Vagina (tissue), 2 donors: ENCODE results near the gene MASP1. TPM values are rescaled to one million over a fixed set of nuclear protein-coding genes. Genes with fewer than 3 reads are reported as not detected.

Experiments used
- DNase-seq, 2 donors: peaks; one replicate each; pipeline ENCODE4 v3.0.0-alpha.2; 2017; ENCODE audit errors: extremely low spot score in 2 of 2
- H3K27ac ChIP-seq: fragments of 200-600 bp; sonication (generic); one replicate; pipeline ENCODE4 v1.5.1; 2019
- H3K27me3 ChIP-seq: fragments of 200-600 bp; sonication (generic); one replicate; pipeline ENCODE4 v1.5.1; 2019
- H3K36me3 ChIP-seq, 2 donors: fragments of 200-600 bp; sonication (generic); one replicate each; pipeline ENCODE4 v1.5.1; 2017 to 2019
- H3K4me1 ChIP-seq: fragments of 200-600 bp; sonication (generic); one replicate; pipeline ENCODE4 v1.5.1; 2019
- H3K4me3 ChIP-seq, 2 donors: fragments of 200-600 bp; sonication (generic); 1 replicate in 1 of 2; 2 replicates in 1 of 2; pipeline ENCODE4 v1.5.1; 2016 to 2019
- H3K9me3 ChIP-seq: fragments of 200-600 bp; sonication (generic); one replicate; pipeline ENCODE4 v1.5.1; 2019
- POLR2A ChIP-seq, 2 donors: fragments of 450-650 bp; IDR thresholded peaks; one replicate each; pipeline ENCODE4 v1.6.1; 2017; ENCODE audit warnings: antibody characterized with exemption in 2 of 2, mild to moderate bottlenecking in 2 of 2, moderate library complexity in 2 of 2
- POLR2AphosphoS5 ChIP-seq, 2 donors: sonication (generic); formaldehyde crosslinking; IDR thresholded peaks; one replicate each; pipeline ENCODE4 v1.9.0; 2017; ENCODE audit warnings: antibody characterized with exemption in 2 of 2, mild to moderate bottlenecking in 2 of 2, low read depth in 1 of 2; ENCODE audit not compliant: insufficient read depth in 1 of 2
- intact Hi-C: fragments of 100-400 bp; cut with DNase I; formaldehyde crosslinking; loops from one replicate; pipeline ENCODE4 v1.15.1; 2023
- total RNA-seq: library from RNA; depleted of rRNA; stranded (reverse); fragments of >200 nt; gene quantifications from one replicate; pipeline ENCODE4 v1.2.3, GENCODE V29; 2016
- TF ChIP-seq, protein P1 (sequence below), 3 experiments: fragments of 450-650 bp in 2 of 3; fragments of 200-600 bp in 1 of 3; sonication (generic) in 1 of 3; IDR thresholded peaks; one replicate each; pipeline ENCODE4 v1.5.1; 2017 to 2019; ENCODE audit warnings: antibody characterized with exemption in 3 of 3, mild to moderate bottlenecking in 2 of 3, moderate library complexity in 2 of 3

MASP1 gene
- total RNA-seq, 1 donor from 2014 or later = 172 TPM

DNA sequence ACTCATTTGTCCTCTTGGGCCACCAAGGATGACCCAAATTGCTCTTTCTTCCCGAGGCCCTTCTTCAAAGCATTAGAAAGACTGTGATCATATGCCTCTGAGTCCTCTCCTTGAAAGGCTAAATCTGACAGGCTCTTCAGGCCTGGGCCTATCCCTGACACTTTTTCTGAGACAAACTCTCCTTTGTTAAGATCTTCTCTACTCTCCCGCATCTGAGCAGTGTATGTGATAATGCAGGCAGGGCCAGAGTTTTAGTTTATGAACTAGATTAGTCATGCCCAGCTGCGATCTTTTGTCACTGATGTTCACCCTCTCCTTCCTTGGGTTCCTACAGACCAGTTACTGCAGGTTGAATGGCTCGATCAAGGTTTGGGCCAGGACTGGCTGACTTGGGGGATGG, 39.2 kb downstream of the MASP1 start:
- intact Hi-C loops = no loop called here
- H3K4me1 ChIP-seq = no peaks in the 10 kb centered on the region
- H3K36me3 ChIP-seq = peaks cover 0 to 39% of the 10 kb centered on the region in 2 donors
- TF ChIP-seq POLR2A (IDR thresholded peaks at IDR 0.05) (no peak), POLR2AphosphoS5 (IDR thresholded peaks at IDR 0.05; ENCODE audit: insufficient read depth in 1 of 2, low read depth in 1 of 2) (no peak)
- TF ChIP-seq, protein P1, sequence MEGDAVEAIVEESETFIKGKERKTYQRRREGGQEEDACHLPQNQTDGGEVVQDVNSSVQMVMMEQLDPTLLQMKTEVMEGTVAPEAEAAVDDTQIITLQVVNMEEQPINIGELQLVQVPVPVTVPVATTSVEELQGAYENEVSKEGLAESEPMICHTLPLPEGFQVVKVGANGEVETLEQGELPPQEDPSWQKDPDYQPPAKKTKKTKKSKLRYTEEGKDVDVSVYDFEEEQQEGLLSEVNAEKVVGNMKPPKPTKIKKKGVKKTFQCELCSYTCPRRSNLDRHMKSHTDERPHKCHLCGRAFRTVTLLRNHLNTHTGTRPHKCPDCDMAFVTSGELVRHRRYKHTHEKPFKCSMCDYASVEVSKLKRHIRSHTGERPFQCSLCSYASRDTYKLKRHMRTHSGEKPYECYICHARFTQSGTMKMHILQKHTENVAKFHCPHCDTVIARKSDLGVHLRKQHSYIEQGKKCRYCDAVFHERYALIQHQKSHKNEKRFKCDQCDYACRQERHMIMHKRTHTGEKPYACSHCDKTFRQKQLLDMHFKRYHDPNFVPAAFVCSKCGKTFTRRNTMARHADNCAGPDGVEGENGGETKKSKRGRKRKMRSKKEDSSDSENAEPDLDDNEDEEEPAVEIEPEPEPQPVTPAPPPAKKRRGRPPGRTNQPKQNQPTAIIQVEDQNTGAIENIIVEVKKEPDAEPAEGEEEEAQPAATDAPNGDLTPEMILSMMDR (IDR thresholded peaks at IDR 0.05) = no peak
- no peak overlapping the region for H3K4me3 ChIP-seq
- H3K27ac ChIP-seq = no peak overlapping the region
- no peaks in the 10 kb centered on the region for H3K27me3 ChIP-seq
- no peaks in the 10 kb centered on the region for H3K9me3 ChIP-seq
- DNase-seq = no peak

DNA sequence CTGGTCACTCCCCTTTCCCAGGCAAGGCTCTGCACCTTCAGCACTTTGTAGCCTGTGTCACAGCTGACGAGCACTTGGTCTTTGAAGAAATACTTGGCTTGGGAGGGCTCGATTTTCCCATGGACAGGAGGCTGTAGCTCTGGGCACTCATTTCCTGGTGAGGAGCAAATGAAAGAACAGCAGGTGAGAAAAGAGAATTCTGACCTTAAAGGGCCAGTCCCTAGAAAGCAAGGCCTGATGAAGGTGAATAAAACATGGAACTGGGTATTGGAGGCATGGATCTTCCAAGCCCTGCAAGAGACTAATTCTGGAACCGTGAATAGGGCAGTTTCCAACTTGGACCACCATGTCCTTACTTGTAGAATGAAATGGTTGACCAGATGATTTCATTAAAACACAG, 39.9 kb downstream of the MASP1 start:
- H3K4me3 ChIP-seq = no peak overlapping the region
- DNase-seq = no peak
- intact Hi-C loops = no loop called here
- TF ChIP-seq POLR2AphosphoS5 (IDR thresholded peaks at IDR 0.05; ENCODE audit: insufficient read depth in 1 of 2, low read depth in 1 of 2) (no peak), POLR2A (IDR thresholded peaks at IDR 0.05) (no peak)
- TF ChIP-seq, protein P1 (IDR thresholded peaks at IDR 0.05) = no peak
- peaks cover 0 to 33% of the 10 kb centered on the region in 2 donors for H3K36me3 ChIP-seq
- no peaks in the 10 kb centered on the region for H3K9me3 ChIP-seq
- no peaks in the 10 kb centered on the region for H3K27me3 ChIP-seq
- H3K27ac ChIP-seq = no peak overlapping the region
- H3K4me1 ChIP-seq = no peaks in the 10 kb centered on the region

DNA sequence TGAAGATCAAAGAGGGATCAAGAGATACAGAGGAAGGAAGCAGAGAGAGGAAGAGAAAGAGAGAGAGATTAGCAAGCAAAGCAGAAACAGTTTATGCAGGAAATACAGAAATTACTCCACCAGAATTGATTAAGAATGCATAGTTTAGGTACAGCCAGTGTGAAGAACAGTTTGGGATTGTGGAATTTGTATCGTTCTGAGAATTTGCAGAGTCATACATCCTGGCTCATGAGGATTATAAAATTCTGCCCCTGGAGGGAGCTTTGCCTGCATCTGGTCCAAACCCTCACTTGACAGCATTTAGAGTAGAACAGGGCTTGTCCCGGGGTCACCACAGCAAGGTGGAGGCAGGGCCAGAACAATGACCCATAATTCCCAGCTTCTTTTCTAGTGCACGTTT, 44.1 kb downstream of the MASP1 start:
- TF ChIP-seq, protein P1 (IDR thresholded peaks at IDR 0.05) = no peak
- TF ChIP-seq POLR2A (IDR thresholded peaks at IDR 0.05) (no peak), POLR2AphosphoS5 (IDR thresholded peaks at IDR 0.05; ENCODE audit: insufficient read depth in 1 of 2, low read depth in 1 of 2) (no peak)
- Histone ChIP-seq H3K27me3 (no peaks in the 10 kb centered on the region), H3K27ac (no peak overlapping the region), H3K4me3 (no peak overlapping the region), H3K9me3 (no peaks in the 10 kb centered on the region), H3K36me3 (peaks cover 0 to 20% of the 10 kb centered on the region in 2 donors), H3K4me1 (no peaks in the 10 kb centered on the region)
- no peak for DNase-seq
- intact Hi-C loops = no loop called here

DNA sequence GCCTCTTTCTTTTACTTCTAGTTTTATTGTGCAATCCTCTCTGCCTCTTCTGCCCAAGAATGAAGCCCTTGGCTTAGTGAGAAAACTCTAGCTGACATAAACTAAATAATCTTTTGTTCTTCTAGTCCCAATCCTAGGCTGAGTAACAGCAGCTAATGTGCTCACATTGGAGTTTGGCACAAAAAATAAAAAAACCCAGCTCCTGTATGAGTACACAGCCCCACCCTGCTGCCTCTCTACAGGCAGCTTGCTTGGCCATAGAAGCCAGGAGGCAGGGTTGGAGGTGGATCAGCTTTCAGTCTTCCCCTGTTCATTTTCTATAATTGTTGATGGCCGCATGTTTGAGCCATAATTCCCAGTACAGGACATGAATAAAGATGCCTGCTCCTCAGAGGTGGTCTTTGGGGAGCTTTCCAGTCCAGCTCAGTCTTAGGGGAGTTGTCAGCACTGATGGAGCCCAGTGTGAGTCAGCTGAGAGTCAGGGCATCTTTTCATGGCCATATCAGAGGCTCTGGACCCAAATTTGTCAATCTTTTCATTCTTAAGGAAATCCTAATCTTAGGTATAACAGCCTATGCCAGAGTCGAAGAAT, 47.5 kb downstream of the MASP1 start:
- TF ChIP-seq POLR2AphosphoS5 (IDR thresholded peaks at IDR 0.05; ENCODE audit: insufficient read depth in 1 of 2, low read depth in 1 of 2) (no peak), POLR2A (IDR thresholded peaks at IDR 0.05) (no peak)
- TF ChIP-seq, protein P1 (IDR thresholded peaks at IDR 0.05) = no peak
- Histone ChIP-seq H3K27me3 (no peaks in the 10 kb centered on the region), H3K9me3 (no peaks in the 10 kb centered on the region), H3K4me1 (no peaks in the 10 kb centered on the region), H3K4me3 (no peak overlapping the region), H3K36me3 (peaks cover 0 to 14% of the 10 kb centered on the region in 2 donors), H3K27ac (peak overlapping the region; percentile 46)
- DNase-seq = no peak
- intact Hi-C loops = no loop called here

DNA sequence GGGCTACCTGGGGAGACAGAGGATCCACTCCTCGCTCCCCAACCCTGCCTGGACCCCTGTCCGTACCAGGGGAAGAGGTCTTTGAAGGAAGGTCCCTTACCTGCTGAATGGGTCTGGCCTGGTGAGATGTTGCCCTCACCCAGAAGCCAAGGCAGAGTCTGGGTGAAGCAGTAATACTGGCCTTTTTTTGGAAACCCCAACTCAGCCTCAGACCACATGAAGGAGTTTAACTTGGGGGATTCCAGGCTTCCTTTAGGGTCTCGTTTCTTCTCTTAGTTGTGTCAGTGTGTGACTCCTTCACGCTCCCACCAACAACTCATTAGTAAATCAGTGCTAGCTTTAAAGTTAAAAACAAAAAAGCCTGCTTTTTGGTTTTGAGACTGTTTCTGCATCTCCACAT, 48.6 kb downstream of the MASP1 start:
- H3K27me3 ChIP-seq = no peaks in the 10 kb centered on the region
- H3K4me3 ChIP-seq = no peak overlapping the region
- no peak for TF ChIP-seq POLR2A (IDR thresholded peaks at IDR 0.05)
- H3K36me3 ChIP-seq = peaks cover 0 to 14% of the 10 kb centered on the region in 2 donors
- intact Hi-C loops = no loop called here
- no peaks in the 10 kb centered on the region for H3K4me1 ChIP-seq
- DNase-seq = no peak
- no peaks in the 10 kb centered on the region for H3K9me3 ChIP-seq
- H3K27ac ChIP-seq = no peak overlapping the region
